Keratinocyte (primary cell): ENCODE data around the gene NEGR1. TPM values are rescaled to one million over a fixed set of nuclear protein-coding genes. Genes with fewer than 3 reads are reported as not detected.

Source experiments
- DNase-seq: peaks from one replicate; pipeline ENCODE4 v3.0.0-alpha.2; 2011; ENCODE audit warnings: low read depth, missing footprints, low spot score
- FAIRE-seq: peaks from 2 replicates; lab custom pipeline; 2011; peaks lifted over from hg19 to GRCh38; lab: Jason Lieb, UNC
- H2AFZ ChIP-seq: 2 replicates; pipeline ENCODE4 v1.6.0; 2012; ENCODE audit warnings: low read length, control low read depth, inconsistent platforms; ENCODE audit not compliant: control insufficient read depth
- H3K27ac ChIP-seq: 2 replicates; pipeline ENCODE4 v1.5.1; 2011; ENCODE audit warnings: low read length; ENCODE audit not compliant: control insufficient read depth, insufficient read depth
- H3K27me3 ChIP-seq: 3 replicates; pipeline ENCODE4 v1.6.0; 2011; ENCODE audit warnings: low read length; ENCODE audit not compliant: control insufficient read depth, insufficient read depth; ENCODE audit errors: extremely low read depth
- H3K36me3 ChIP-seq, 2 experiments: 2 replicates in 1 of 2; 3 replicates in 1 of 2; pipeline ENCODE4 v1.5.1; 2011; ENCODE audit warnings: low read length in 2 of 2, mild to moderate bottlenecking in 1 of 2; ENCODE audit not compliant: control insufficient read depth in 2 of 2, insufficient read depth in 2 of 2; ENCODE audit errors: extremely low read depth in 1 of 2
- H3K4me1 ChIP-seq: 3 replicates; pipeline ENCODE4 v1.5.1; 2011; ENCODE audit warnings: low read length; ENCODE audit not compliant: control insufficient read depth, insufficient read depth; ENCODE audit errors: extremely low read depth
- H3K4me2 ChIP-seq: 3 replicates; pipeline ENCODE4 v1.6.0; 2011; ENCODE audit warnings: low read depth, low read length; ENCODE audit not compliant: control insufficient read depth, insufficient read depth; ENCODE audit errors: extremely low read depth
- H3K4me3 ChIP-seq, 3 experiments: fragments of 200-600 bp in 1 of 3; sonication (generic) in 1 of 3; 2 replicates in 2 of 3; 3 replicates in 1 of 3; pipeline ENCODE4 v1.5.1; 2011 to 2016; ENCODE audit warnings: low read length in 3 of 3, mild to moderate bottlenecking in 3 of 3, control low read depth in 2 of 3, inconsistent platforms in 1 of 3, low read depth in 1 of 3, mixed read lengths in 1 of 3, mixed run types in 1 of 3, moderate library complexity in 1 of 3; ENCODE audit not compliant: control insufficient read depth in 2 of 3, insufficient read depth in 2 of 3; ENCODE audit errors: extremely low read depth in 1 of 3
- H3K79me2 ChIP-seq: 2 replicates; pipeline ENCODE4 v1.6.0; 2012; ENCODE audit warnings: low read length; ENCODE audit not compliant: control insufficient read depth, insufficient read depth
- H3K9ac ChIP-seq: 3 replicates; pipeline ENCODE4 v1.6.0; 2011; ENCODE audit warnings: low read length; ENCODE audit not compliant: control insufficient read depth, insufficient read depth; ENCODE audit errors: extremely low read depth
- H3K9me1 ChIP-seq: 3 replicates; pipeline ENCODE4 v1.6.0; 2011; ENCODE audit warnings: low read length; ENCODE audit not compliant: control insufficient read depth, insufficient read depth; ENCODE audit errors: extremely low read depth
- H3K9me3 ChIP-seq: 2 replicates; pipeline ENCODE4 v1.5.1; 2012; ENCODE audit warnings: low read depth, low read length; ENCODE audit not compliant: control insufficient read depth
- H4K20me1 ChIP-seq: 3 replicates; pipeline ENCODE4 v1.6.0; 2011; ENCODE audit warnings: low read length; ENCODE audit not compliant: control insufficient read depth, insufficient read depth; ENCODE audit errors: extremely low read depth
- CTCF ChIP-seq, 3 experiments: IDR thresholded peaks in 1 of 3; conservative IDR thresholded peaks in 1 of 3; optimal IDR thresholded peaks in 1 of 3; 2 replicates in 2 of 3; 3 replicates in 1 of 3; pipeline versions ENCODE3 to v1.5.1; 2011; ENCODE audit warnings: low read length in 3 of 3, mild to moderate bottlenecking in 3 of 3, moderate library complexity in 2 of 3, control low read depth in 1 of 3, inconsistent platforms in 1 of 3; ENCODE audit not compliant: insufficient read depth in 2 of 3; ENCODE audit errors: extremely low read depth in 1 of 3
- EZH2 ChIP-seq: IDR thresholded peaks from one replicate; pipeline ENCODE4 v1.6.1; 2012; ENCODE audit warnings: inconsistent platforms, mild to moderate bottlenecking, low read length, moderate library complexity
- dilution Hi-C: fragments of 300-500 bp; cut with MboI; formaldehyde crosslinking; loops from one replicate; pipeline ENCODE4 v1.7.0; 2020; ENCODE audit warnings: low sequenced_read_pairs; ENCODE audit not compliant: extremely low pct_ligation_motif_present
- polyA plus RNA-seq, 5 experiments: library from polyadenylated mRNA; depleted of rRNA in 3 of 5; stranded (reverse) in 3 of 5; stranded (forward) in 1 of 5; unstranded in 1 of 5; fragments of >200 nt; gene quantifications; 1 replicate in 1 of 5; 2 replicates in 3 of 5; 3 replicates in 1 of 5; pipeline versions ENCODE4 v1.2.1 to v1.2.3, GENCODE V29; 2011 to 2012; ENCODE audit warnings: missing spikeins in 2 of 5, low read depth in 1 of 5, low replicate concordance in 1 of 5

Gene NEGR1
- polyA plus RNA-seq, 1 donor (not counting 4 experiments of a cell fraction or from before 2014, with no cell fraction given): 1.6 TPM

DNA sequence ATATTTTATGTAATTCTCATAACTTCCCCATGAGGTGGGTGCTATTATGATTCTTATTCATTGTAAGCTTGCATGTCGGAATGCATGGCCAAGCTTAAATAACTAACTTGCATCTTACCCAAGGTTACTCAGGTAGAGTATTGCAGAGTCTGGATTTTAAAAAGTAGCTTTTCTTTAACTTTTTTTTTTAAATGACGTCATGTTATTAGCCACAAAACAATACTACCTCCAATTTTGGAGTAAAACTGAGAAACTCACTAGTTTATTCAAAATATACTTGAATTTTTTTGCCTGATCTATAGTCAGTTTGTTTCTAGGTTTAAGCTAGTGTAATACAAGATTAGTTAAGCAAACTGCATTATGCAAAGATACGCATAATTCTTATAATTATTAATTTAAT, 57.8 kb downstream of the NEGR1 start:
- DNase-seq (no peak), FAIRE-seq (no peak)
- no peak overlapping the region for H3K4me2 ChIP-seq
- no peak for TF ChIP-seq CTCF (optimal IDR thresholded peaks at IDR 0.05 in 1 of 3, IDR thresholded peaks at IDR 0.05 in 1 of 3, conservative IDR thresholded peaks at IDR 0.05 in 1 of 3; ENCODE audit: extremely low read depth in 1 of 3, insufficient read depth in 2 of 3, low read length in 3 of 3)
- no peak for TF ChIP-seq EZH2
- H3K27ac ChIP-seq: no peak overlapping the region
- H3K9ac ChIP-seq: no peak overlapping the region
- H3K9me1 ChIP-seq: no peaks in the 10 kb centered on the region
- no peaks in the 10 kb centered on the region for H3K36me3 ChIP-seq
- dilution Hi-C loops: no loop called here
- H3K79me2 ChIP-seq: no peaks in the 10 kb centered on the region
- no peak overlapping the region for H2AFZ ChIP-seq
- H3K4me1 ChIP-seq: no peaks in the 10 kb centered on the region
- no peaks in the 10 kb centered on the region for H3K27me3 ChIP-seq
- H4K20me1 ChIP-seq: no peaks in the 10 kb centered on the region
- no peaks in the 10 kb centered on the region for H3K9me3 ChIP-seq
- H3K4me3 ChIP-seq: no peak overlapping the region

DNA sequence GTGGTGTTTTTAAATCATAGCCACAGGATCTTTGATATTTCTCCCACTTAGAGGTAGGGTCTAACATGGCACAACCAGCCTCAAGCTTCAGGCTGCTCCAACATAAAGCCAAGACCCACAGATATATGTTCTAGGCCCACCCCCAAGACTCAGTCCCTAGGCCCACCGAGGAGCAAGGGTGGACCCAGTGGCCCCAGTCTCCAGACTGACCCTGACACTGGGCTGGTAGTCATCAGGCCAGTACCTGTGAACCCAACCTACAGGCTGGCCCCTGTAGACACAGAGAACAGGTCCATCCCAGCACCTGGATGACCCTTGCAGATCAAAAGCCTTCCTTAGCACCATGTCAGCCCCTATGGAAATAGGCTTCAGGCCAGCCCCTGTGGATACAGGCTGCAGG, 60.5 kb downstream of the NEGR1 start:
- Histone ChIP-seq H3K27ac (no peak overlapping the region), H3K4me2 (no peak overlapping the region), H3K4me3 (no peak overlapping the region), H3K27me3 (no peaks in the 10 kb centered on the region), H3K9me3 (no peaks in the 10 kb centered on the region), H3K36me3 (no peaks in the 10 kb centered on the region), H3K79me2 (no peaks in the 10 kb centered on the region), H4K20me1 (no peaks in the 10 kb centered on the region), H3K4me1 (no peaks in the 10 kb centered on the region), H2AFZ (no peak overlapping the region), H3K9ac (no peak overlapping the region), H3K9me1 (no peaks in the 10 kb centered on the region)
- dilution Hi-C loops: no loop called here
- DNase-seq (no peak), FAIRE-seq (no peak)
- TF ChIP-seq EZH2 (no peak), CTCF (optimal IDR thresholded peaks at IDR 0.05 in 1 of 3, IDR thresholded peaks at IDR 0.05 in 1 of 3, conservative IDR thresholded peaks at IDR 0.05 in 1 of 3; ENCODE audit: extremely low read depth in 1 of 3, insufficient read depth in 2 of 3, low read length in 3 of 3) (no peak)
